DOHH2 (cell line): ENCODE measurements around the gene HK3.

Source experiments
- H3F3A ChIP-seq: fragments of 200-600 bp; sonication (generic), shearing (Covaris generic); 2 replicates; pipeline ENCODE4 v1.6.0; 2016; ENCODE audit warnings: antibody characterized with exemption, mild to moderate bottlenecking; ENCODE audit not compliant: control insufficient read depth, insufficient read depth
- H3K27ac ChIP-seq: fragments of 200-600 bp; sonication (generic); 2 replicates; pipeline ENCODE4 v1.5.1; 2014; ENCODE audit warnings: low read depth, mild to moderate bottlenecking, low read length, moderate library complexity
- H3K27me3 ChIP-seq: fragments of 200-600 bp; sonication (generic); 2 replicates; pipeline ENCODE4 v1.6.1; 2014; ENCODE audit warnings: mild to moderate bottlenecking, low read length, mixed read lengths; ENCODE audit not compliant: control insufficient read depth
- H3K36me3 ChIP-seq: fragments of 200-600 bp; sonication (generic); 2 replicates; pipeline ENCODE4 v1.6.1; 2014; ENCODE audit warnings: mild to moderate bottlenecking, low read length, moderate library complexity, mixed read lengths; ENCODE audit not compliant: control insufficient read depth
- H3K4me1 ChIP-seq: fragments of 200-600 bp; sonication (generic); 2 replicates; pipeline ENCODE4 v1.6.1; 2014; ENCODE audit warnings: mild to moderate bottlenecking, low read length, mixed read lengths; ENCODE audit not compliant: control insufficient read depth
- H3K4me2 ChIP-seq: fragments of 200-600 bp; sonication (generic); 2 replicates; pipeline ENCODE4 v1.6.0; 2014; ENCODE audit warnings: mild to moderate bottlenecking, low read length, moderate library complexity
- H3K4me3 ChIP-seq: fragments of 200-600 bp; sonication (generic); 2 replicates; pipeline ENCODE4 v1.5.1; 2014; ENCODE audit warnings: mild to moderate bottlenecking, low read length, mixed read lengths
- H3K79me2 ChIP-seq: fragments of 200-600 bp; sonication (generic); 2 replicates; pipeline ENCODE4 v1.6.1; 2014; ENCODE audit warnings: mild to moderate bottlenecking, low read length, mixed read lengths; ENCODE audit not compliant: control insufficient read depth
- H3K9me2 ChIP-seq: fragments of 200-600 bp; sonication (generic); replicated peaks from 2 replicates; pipeline ENCODE4 v1.6.1; 2014; ENCODE audit warnings: mild to moderate bottlenecking, low read length, mixed read lengths; ENCODE audit not compliant: control insufficient read depth
- H3K9me3 ChIP-seq: fragments of 200-600 bp; sonication (generic); 2 replicates; pipeline ENCODE4 v1.6.1; 2014; ENCODE audit warnings: antibody characterized with exemption, low read length, mixed read lengths; ENCODE audit not compliant: control insufficient read depth, insufficient read depth
- H4K20me1 ChIP-seq: fragments of 200-600 bp; sonication (generic); 2 replicates; pipeline ENCODE4 v1.6.0; 2014; ENCODE audit warnings: low read depth, mild to moderate bottlenecking, antibody characterized with exemption, low read length, moderate library complexity; ENCODE audit not compliant: control insufficient read depth, insufficient read depth
- CTCF ChIP-seq: fragments of 200-600 bp; sonication (generic); IDR thresholded peaks from one replicate; pipeline ENCODE4 v1.5.1; 2014; ENCODE audit warnings: antibody characterized with exemption, mild to moderate bottlenecking, low read depth, low read length; ENCODE audit not compliant: poor library complexity, severe bottlenecking
- EZH2phosphoT487 ChIP-seq: fragments of 200-600 bp; sonication (generic); IDR thresholded peaks from 2 replicates; pipeline ENCODE4 v1.6.1; 2017; ENCODE audit warnings: borderline replicate concordance, mild to moderate bottlenecking, antibody characterized with exemption, low read length, moderate library complexity, mixed read lengths

HK3 gene

GRCh38 chr5:176912115-176912514, 13.0 kb upstream of the HK3 start:
- Histone ChIP-seq H3K27ac (no peak overlapping the region), H3K4me3 (no peak overlapping the region), H3F3A (0 out of 2 replicates have a peak, but pooled peaks cover 2% of the 10 kb centered on the region), H3K4me1 (no peaks in the 10 kb centered on the region), H3K9me3 (no peaks in the 10 kb centered on the region), H3K27me3 (no peaks in the 10 kb centered on the region), H3K4me2 (no peak overlapping the region), H4K20me1 (no peaks in the 10 kb centered on the region; the same call in 1 of the 2 replicates), H3K79me2 (no peaks in the 10 kb centered on the region), H3K36me3 (peaks cover 83% of the 10 kb centered on the region), H3K9me2 (no peaks in the 10 kb centered on the region)
- TF ChIP-seq CTCF (no peak), EZH2phosphoT487 (no peak)

GRCh38 chr5:176908675-176909368, 9.7 kb upstream of the HK3 start:
- Histone ChIP-seq H3K9me3 (no peaks in the 10 kb centered on the region), H3K9me2 (no peaks in the 10 kb centered on the region), H3K27me3 (no peaks in the 10 kb centered on the region), H3K36me3 (peaks cover 86% of the 10 kb centered on the region), H3F3A (0 out of 2 replicates have a peak, but pooled peaks cover 2% of the 10 kb centered on the region), H3K79me2 (no peaks in the 10 kb centered on the region), H3K27ac (no peak overlapping the region), H4K20me1 (no peaks in the 10 kb centered on the region; the same call in 1 of the 2 replicates), H3K4me2 (no peak overlapping the region), H3K4me1 (no peaks in the 10 kb centered on the region), H3K4me3 (no peak overlapping the region)
- no peak for TF ChIP-seq EZH2phosphoT487

GRCh38 chr5:176906796-176907195, 7.7 kb upstream of the HK3 start:
- H3K4me1 ChIP-seq: no peaks in the 10 kb centered on the region
- H4K20me1 ChIP-seq: no peaks in the 10 kb centered on the region; the same call in 1 of the 2 replicates
- no peak overlapping the region for H3K27ac ChIP-seq
- H3F3A ChIP-seq: 0 out of 2 replicates have a peak, but pooled peaks cover 2% of the 10 kb centered on the region
- H3K36me3 ChIP-seq: peaks cover 81% of the 10 kb centered on the region
- no peak overlapping the region for H3K4me2 ChIP-seq
- H3K79me2 ChIP-seq: no peaks in the 10 kb centered on the region
- TF ChIP-seq EZH2phosphoT487: no peak
- no peaks in the 10 kb centered on the region for H3K27me3 ChIP-seq
- H3K9me2 ChIP-seq: no peaks in the 10 kb centered on the region
- H3K9me3 ChIP-seq: no peaks in the 10 kb centered on the region
- H3K4me3 ChIP-seq: no peak overlapping the region

GRCh38 chr5:176906126-176906525, 7.0 kb upstream of the HK3 start:
- no peak overlapping the region for H3K4me2 ChIP-seq
- H3K9me2 ChIP-seq: no peaks in the 10 kb centered on the region
- H3F3A ChIP-seq: peaks cover 1% of the 10 kb centered on the region; the same call in 1 of the 2 replicates
- no peak for TF ChIP-seq EZH2phosphoT487
- no peak for TF ChIP-seq CTCF
- no peaks in the 10 kb centered on the region for H3K9me3 ChIP-seq
- no peak overlapping the region for H3K27ac ChIP-seq
- H4K20me1 ChIP-seq: no peaks in the 10 kb centered on the region
- no peaks in the 10 kb centered on the region for H3K79me2 ChIP-seq
- H3K4me3 ChIP-seq: no peak overlapping the region
- peaks cover 76% of the 10 kb centered on the region for H3K36me3 ChIP-seq
- no peaks in the 10 kb centered on the region for H3K27me3 ChIP-seq
- no peaks in the 10 kb centered on the region for H3K4me1 ChIP-seq
